ENCODE measurements around the gene CFAP141. TPM values are rescaled to one million over a fixed set of nuclear protein-coding genes. Genes with fewer than 3 reads are reported as not detected.

Gene CFAP141
- total RNA-seq, 1 experiment from 2014 or later, result not detected

- TF ChIP-seq, protein P1, sequence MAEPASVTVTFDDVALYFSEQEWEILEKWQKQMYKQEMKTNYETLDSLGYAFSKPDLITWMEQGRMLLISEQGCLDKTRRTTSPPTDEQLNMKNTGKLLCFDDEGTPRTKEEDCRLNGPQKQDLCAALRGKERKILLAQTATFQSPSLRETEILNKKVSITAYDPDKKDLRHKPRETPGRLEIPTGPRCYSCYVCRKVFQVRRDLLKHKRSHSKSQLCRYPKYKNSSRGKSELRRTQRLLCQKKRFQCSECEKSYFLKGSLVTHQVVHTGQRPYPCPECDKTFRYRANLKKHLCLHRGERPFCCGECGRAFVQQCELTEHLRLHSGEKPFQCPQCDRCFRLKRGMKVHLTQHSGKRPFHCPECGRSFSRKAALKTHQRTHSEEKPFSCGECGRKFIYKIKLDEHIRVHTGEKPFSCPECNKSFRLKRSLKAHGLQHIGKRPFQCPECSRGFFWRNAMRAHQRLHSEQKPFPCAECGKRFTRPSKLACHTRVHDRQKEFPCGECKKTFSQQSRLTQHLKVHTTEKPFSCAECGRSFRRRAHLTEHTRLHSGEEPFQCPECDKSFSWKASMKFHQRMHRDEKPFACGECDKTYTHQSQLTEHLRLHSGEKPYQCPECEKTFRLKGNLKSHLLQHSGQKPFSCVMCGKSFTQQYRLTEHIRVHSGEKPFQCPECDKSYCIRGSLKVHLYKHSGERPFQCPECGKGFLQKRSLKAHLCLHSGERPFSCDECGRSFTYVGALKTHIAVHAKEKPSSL (CRISPR knock-in tag; conservative IDR thresholded peaks at IDR 0.05), result no peak
- no peak for TF ChIP-seq ATF3 (CRISPR knock-in tag; conservative IDR thresholded peaks at IDR 0.05)
- TF ChIP-seq ZNF317 (CRISPR knock-in tag; IDR thresholded peaks at IDR 0.05; ENCODE audit: borderline replicate concordance, low read depth), result no peak
- no peak for TF ChIP-seq MXD4 (CRISPR knock-in tag; IDR thresholded peaks at IDR 0.05; ENCODE audit: borderline replicate concordance)
- no peak for TF ChIP-seq ZNF512 (CRISPR knock-in tag; IDR thresholded peaks at IDR 0.05; ENCODE audit: borderline replicate concordance)
- TF ChIP-seq JAZF1 (CRISPR knock-in tag; IDR thresholded peaks at IDR 0.05), result no peak
Observed at GRCh38 chr1:154225370-154225769, 19.2 kb upstream of the CFAP141 start (continued).

- H3K27ac Mint-ChIP-seq, result peak overlapping the region; percentile 82
- H3K4me3 Mint-ChIP-seq, result peak overlapping the region; percentile 98
- TF ChIP-seq, protein P2, sequence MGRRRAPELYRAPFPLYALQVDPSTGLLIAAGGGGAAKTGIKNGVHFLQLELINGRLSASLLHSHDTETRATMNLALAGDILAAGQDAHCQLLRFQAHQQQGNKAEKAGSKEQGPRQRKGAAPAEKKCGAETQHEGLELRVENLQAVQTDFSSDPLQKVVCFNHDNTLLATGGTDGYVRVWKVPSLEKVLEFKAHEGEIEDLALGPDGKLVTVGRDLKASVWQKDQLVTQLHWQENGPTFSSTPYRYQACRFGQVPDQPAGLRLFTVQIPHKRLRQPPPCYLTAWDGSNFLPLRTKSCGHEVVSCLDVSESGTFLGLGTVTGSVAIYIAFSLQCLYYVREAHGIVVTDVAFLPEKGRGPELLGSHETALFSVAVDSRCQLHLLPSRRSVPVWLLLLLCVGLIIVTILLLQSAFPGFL (CRISPR knock-in tag; IDR thresholded peaks at IDR 0.05; ENCODE audit: borderline replicate concordance), result no peak
- no peak for TF ChIP-seq E2F1 (CRISPR knock-in tag; IDR thresholded peaks at IDR 0.05)
- TF ChIP-seq GRHL2 (CRISPR knock-in tag; IDR thresholded peaks at IDR 0.05; ENCODE audit: insufficient replicate concordance, severe bottlenecking), result no peak
- TF ChIP-seq STAT6 (CRISPR knock-in tag; conservative IDR thresholded peaks at IDR 0.05; ENCODE audit: low read depth), result no peak
- TF ChIP-seq OVOL2 (CRISPR knock-in tag; IDR thresholded peaks at IDR 0.05; ENCODE audit: borderline replicate concordance), result no peak
- no peak for TF ChIP-seq MLX (CRISPR knock-in tag; IDR thresholded peaks at IDR 0.05)
- TF ChIP-seq, protein P1 (CRISPR knock-in tag; conservative IDR thresholded peaks at IDR 0.05), result no peak
- TF ChIP-seq HMGA2 (CRISPR knock-in tag; IDR thresholded peaks at IDR 0.05), result no peak
- TF ChIP-seq SOX15 (CRISPR knock-in tag; IDR thresholded peaks at IDR 0.05), result no peak
- TF ChIP-seq GABPB1 (CRISPR knock-in tag; IDR thresholded peaks at IDR 0.05), result no peak
- TF ChIP-seq GTF2I (CRISPR knock-in tag; conservative IDR thresholded peaks at IDR 0.05), result no peak
- TF ChIP-seq IRF2 (CRISPR knock-in tag; IDR thresholded peaks at IDR 0.05; ENCODE audit: borderline replicate concordance, low read depth), result no peak
- TF ChIP-seq, protein P3, sequence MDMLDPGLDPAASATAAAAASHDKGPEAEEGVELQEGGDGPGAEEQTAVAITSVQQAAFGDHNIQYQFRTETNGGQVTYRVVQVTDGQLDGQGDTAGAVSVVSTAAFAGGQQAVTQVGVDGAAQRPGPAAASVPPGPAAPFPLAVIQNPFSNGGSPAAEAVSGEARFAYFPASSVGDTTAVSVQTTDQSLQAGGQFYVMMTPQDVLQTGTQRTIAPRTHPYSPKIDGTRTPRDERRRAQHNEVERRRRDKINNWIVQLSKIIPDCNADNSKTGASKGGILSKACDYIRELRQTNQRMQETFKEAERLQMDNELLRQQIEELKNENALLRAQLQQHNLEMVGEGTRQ (CRISPR knock-in tag; IDR thresholded peaks at IDR 0.05), result no peak
- no peak for TF ChIP-seq JUN (CRISPR knock-in tag; IDR thresholded peaks at IDR 0.05)
- TF ChIP-seq FOXJ3 (CRISPR knock-in tag; IDR thresholded peaks at IDR 0.05; ENCODE audit: borderline replicate concordance), result no peak
- no peak for TF ChIP-seq CREB1 (CRISPR knock-in tag; IDR thresholded peaks at IDR 0.05)
- H3K4me1 Mint-ChIP-seq, result peaks cover 35% of the 10 kb centered on the region
- no peaks in the 10 kb centered on the region for H3K9me3 Mint-ChIP-seq
- CTCF ChIA-PET, result no interaction called here
- POLR2A ChIA-PET, result no interaction called here
- no peak for DNase-seq (ENCODE audit: low spot score)
- no peak for ATAC-seq
- no peaks in the 10 kb centered on the region for H3K27me3 Mint-ChIP-seq (ENCODE audit: low read depth)
- peaks cover 60% of the 10 kb centered on the region for H3K36me3 Mint-ChIP-seq
Observed at GRCh38 chr1:154223621-154224020, 17.5 kb upstream of the CFAP141 start.

Data from WTC11 (cell line).